ENCODE results near the gene CNIH2. TPM values are rescaled to one million over a fixed set of nuclear protein-coding genes. Genes with fewer than 3 reads are reported as not detected.
A peak's percentile ranks its signal among the peaks of the same experiment; 100 is the strongest.
"Not testable (repeated sequence)": the region's sequence is repeated elsewhere in the genome, so short reads cannot be mapped to it uniquely, and the experiment has no call there.

Gene CNIH2
- total RNA-seq, 1 experiment from 2014 or later: 12.9 TPM

DNA sequence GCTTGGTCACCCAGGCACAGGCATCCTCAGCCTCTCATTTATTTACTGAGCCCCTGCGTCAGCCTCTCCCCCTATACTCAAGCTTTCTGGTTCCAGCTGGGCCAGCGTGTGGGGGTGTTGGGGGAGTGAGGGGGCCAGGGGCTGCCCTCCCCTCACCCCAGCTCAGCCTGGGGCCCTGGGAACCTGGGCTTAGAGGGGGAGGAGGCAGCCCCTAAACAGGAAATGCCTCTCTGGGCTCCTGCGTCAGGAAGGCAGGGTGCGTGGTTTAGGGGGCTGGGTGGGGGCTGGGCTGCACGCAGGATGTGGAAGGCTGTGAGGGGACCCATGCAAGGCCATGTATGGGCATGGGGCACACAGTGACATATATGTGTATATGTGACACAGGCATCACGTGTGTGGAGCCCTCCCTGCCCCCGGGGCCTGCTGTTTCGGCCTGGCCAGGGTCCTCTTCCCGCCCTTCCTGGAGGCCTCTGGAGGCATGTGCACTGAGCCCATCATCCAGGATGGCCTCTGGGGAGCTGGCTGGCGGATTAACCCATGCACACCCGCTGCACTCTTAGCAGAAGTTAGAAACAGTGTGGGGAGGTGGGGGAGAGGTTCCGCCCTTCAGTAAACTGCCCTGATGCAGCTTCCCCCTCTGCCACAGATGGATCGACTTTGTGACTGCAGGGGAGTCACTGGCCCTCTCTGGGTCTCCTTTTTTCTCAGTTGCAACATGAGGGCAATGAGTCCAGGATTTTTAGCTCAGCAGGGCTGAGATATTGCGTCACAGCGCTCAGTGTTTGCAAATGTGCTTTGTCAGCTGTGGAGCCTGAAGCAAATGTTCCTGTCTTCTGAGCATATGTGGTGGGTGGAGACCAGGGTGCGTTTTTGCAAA lies 40.0 kb downstream of the CNIH2 start:
- ChIA-PET CTCF (interaction anchor here (0.9 to 3.4 kb wide), 12 partner anchors 9 to 738 kb away, joined by 3 to 31 read pairs (median 7); partner anchors contain the start of genes RAB1B, RIN1 and YIF1A), POLR2A (interaction anchor here (0.6 to 1.4 kb wide), 6 partner anchors 9 to 162 kb away, joined by 3 to 8 read pairs (median 4); partner anchors contain the start of genes DPP3 and YIF1A)
- ATAC-seq: peak; percentile 8
- peaks cover 20% of the 10 kb centered on the region for H3K36me3 Mint-ChIP-seq
- peaks cover 20% of the 10 kb centered on the region for H3K9me3 Mint-ChIP-seq
- H3K4me1 Mint-ChIP-seq: peaks cover 26% of the 10 kb centered on the region
- H3K27ac Mint-ChIP-seq: peak overlapping the region; percentile 96; the same call in 1 of the 2 replicates
- DNase-seq (ENCODE audit: low spot score): peak; percentile 46
- peak overlapping the region; percentile 57 for H3K4me3 Mint-ChIP-seq
- TF ChIP-seq, protein P1, sequence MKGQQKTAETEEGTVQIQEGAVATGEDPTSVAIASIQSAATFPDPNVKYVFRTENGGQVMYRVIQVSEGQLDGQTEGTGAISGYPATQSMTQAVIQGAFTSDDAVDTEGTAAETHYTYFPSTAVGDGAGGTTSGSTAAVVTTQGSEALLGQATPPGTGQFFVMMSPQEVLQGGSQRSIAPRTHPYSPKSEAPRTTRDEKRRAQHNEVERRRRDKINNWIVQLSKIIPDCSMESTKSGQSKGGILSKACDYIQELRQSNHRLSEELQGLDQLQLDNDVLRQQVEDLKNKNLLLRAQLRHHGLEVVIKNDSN (CRISPR knock-in tag; IDR thresholded peaks at IDR 0.05): peak; percentile 22; the same call in 1 of the 2 replicates
- TF ChIP-seq, protein P2, sequence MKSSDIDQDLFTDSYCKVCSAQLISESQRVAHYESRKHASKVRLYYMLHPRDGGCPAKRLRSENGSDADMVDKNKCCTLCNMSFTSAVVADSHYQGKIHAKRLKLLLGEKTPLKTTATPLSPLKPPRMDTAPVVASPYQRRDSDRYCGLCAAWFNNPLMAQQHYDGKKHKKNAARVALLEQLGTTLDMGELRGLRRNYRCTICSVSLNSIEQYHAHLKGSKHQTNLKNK (CRISPR knock-in tag; IDR thresholded peaks at IDR 0.05): no peak
- TF ChIP-seq, protein P3, sequence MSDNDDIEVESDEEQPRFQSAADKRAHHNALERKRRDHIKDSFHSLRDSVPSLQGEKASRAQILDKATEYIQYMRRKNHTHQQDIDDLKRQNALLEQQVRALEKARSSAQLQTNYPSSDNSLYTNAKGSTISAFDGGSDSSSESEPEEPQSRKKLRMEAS (CRISPR knock-in tag; IDR thresholded peaks at IDR 0.05): peak; percentile 67; the same call in 1 of the 2 replicates
- peak; percentile 87 for TF ChIP-seq GABPB1 (CRISPR knock-in tag; IDR thresholded peaks at IDR 0.05)
- H3K27me3 Mint-ChIP-seq (ENCODE audit: low read depth): peaks cover 22% of the 10 kb centered on the region

DNA sequence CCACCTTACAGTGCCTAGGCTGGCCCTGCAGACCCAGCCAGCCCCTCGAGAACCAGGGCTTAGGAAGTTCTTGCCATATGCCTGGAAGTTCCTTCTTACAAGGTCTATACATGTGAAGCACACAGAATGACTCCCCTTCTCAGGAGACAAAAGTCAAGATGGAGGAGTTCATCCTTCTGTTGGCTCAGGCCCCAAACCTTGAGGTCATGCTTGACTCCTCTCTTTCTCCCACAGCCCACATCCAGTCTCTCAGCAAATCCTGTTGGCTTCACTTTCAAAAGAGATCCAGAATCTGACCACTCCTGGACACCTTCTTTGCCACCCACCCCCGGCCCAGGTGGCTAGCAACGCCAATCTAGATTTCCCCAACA lies 40.6 kb downstream of the CNIH2 start:
- no peak for DNase-seq (ENCODE audit: low spot score)
- ChIA-PET POLR2A (interaction anchor here (1.4 kb wide), 1 partner anchor 16 kb away, joined by 8 read pairs; no protein-coding TSS in a partner anchor), CTCF (interaction anchor here (1.0 to 3.4 kb wide), 6 partner anchors 8 to 68 kb away, joined by 3 to 31 read pairs (median 14); partner anchors contain the start of genes RIN1 and YIF1A)
- Mint-ChIP-seq H3K27me3 (ENCODE audit: low read depth) (peaks cover 22% of the 10 kb centered on the region), H3K4me1 (peaks cover 24% of the 10 kb centered on the region), H3K4me3 (no peak overlapping the region), H3K9me3 (peaks cover 24% of the 10 kb centered on the region), H3K36me3 (peaks cover 20% of the 10 kb centered on the region), H3K27ac (no peak overlapping the region)
- TF ChIP-seq, protein P1 (CRISPR knock-in tag; IDR thresholded peaks at IDR 0.05): no peak
- TF ChIP-seq, protein P4, sequence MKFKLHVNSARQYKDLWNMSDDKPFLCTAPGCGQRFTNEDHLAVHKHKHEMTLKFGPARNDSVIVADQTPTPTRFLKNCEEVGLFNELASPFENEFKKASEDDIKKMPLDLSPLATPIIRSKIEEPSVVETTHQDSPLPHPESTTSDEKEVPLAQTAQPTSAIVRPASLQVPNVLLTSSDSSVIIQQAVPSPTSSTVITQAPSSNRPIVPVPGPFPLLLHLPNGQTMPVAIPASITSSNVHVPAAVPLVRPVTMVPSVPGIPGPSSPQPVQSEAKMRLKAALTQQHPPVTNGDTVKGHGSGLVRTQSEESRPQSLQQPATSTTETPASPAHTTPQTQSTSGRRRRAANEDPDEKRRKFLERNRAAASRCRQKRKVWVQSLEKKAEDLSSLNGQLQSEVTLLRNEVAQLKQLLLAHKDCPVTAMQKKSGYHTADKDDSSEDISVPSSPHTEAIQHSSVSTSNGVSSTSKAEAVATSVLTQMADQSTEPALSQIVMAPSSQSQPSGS (CRISPR knock-in tag; IDR thresholded peaks at IDR 0.05; ENCODE audit: borderline replicate concordance, low read depth): no peak
- TF ChIP-seq NFATC4 (CRISPR knock-in tag; IDR thresholded peaks at IDR 0.05): no peak
- TF ChIP-seq, protein P5, sequence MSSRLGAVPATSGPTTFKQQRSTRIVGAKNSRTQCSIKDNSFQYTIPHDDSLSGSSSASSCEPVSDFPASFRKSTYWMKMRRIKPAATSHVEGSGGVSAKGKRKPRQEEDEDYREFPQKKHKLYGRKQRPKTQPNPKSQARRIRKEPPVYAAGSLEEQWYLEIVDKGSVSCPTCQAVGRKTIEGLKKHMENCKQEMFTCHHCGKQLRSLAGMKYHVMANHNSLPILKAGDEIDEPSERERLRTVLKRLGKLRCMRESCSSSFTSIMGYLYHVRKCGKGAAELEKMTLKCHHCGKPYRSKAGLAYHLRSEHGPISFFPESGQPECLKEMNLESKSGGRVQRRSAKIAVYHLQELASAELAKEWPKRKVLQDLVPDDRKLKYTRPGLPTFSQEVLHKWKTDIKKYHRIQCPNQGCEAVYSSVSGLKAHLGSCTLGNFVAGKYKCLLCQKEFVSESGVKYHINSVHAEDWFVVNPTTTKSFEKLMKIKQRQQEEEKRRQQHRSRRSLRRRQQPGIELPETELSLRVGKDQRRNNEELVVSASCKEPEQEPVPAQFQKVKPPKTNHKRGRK (CRISPR knock-in tag; IDR thresholded peaks at IDR 0.05; ENCODE audit: borderline replicate concordance): no peak
- TF ChIP-seq, protein P6, sequence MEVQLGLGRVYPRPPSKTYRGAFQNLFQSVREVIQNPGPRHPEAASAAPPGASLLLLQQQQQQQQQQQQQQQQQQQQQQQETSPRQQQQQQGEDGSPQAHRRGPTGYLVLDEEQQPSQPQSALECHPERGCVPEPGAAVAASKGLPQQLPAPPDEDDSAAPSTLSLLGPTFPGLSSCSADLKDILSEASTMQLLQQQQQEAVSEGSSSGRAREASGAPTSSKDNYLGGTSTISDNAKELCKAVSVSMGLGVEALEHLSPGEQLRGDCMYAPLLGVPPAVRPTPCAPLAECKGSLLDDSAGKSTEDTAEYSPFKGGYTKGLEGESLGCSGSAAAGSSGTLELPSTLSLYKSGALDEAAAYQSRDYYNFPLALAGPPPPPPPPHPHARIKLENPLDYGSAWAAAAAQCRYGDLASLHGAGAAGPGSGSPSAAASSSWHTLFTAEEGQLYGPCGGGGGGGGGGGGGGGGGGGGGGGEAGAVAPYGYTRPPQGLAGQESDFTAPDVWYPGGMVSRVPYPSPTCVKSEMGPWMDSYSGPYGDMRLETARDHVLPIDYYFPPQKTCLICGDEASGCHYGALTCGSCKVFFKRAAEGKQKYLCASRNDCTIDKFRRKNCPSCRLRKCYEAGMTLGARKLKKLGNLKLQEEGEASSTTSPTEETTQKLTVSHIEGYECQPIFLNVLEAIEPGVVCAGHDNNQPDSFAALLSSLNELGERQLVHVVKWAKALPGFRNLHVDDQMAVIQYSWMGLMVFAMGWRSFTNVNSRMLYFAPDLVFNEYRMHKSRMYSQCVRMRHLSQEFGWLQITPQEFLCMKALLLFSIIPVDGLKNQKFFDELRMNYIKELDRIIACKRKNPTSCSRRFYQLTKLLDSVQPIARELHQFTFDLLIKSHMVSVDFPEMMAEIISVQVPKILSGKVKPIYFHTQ (CRISPR knock-in tag; IDR thresholded peaks at IDR 0.05): no peak
- ATAC-seq: no peak

DNA sequence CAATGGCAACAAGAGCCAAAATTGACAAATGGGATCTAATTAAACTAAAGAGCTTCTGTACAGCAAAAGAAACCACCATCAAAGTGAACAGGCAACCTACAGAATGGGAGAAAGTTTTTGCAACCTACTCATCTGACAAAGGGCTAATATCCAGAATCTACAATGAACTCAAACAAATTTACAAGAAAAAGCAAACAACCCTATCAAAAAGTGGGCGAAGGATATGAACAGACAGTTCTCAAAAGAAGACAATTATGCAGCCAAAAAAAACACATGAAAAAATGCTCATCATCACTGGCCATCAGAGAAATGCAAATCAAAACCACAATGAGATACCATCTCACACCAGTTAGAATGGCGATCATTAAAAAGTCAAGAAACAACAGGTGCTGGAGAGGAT lies 42.3 kb downstream of the CNIH2 start:
- Mint-ChIP-seq H3K36me3 (peaks cover 20% of the 10 kb centered on the region), H3K4me1 (peaks cover 20% of the 10 kb centered on the region), H3K9me3 (peaks cover 26% of the 10 kb centered on the region), H3K27me3 (ENCODE audit: low read depth) (peaks cover 20% of the 10 kb centered on the region)
- CTCF ChIA-PET; DNase-seq (ENCODE audit: low spot score); H3K4me3 Mint-ChIP-seq; H3K27ac Mint-ChIP-seq; POLR2A ChIA-PET; ATAC-seq: not testable (repeated sequence)

DNA sequence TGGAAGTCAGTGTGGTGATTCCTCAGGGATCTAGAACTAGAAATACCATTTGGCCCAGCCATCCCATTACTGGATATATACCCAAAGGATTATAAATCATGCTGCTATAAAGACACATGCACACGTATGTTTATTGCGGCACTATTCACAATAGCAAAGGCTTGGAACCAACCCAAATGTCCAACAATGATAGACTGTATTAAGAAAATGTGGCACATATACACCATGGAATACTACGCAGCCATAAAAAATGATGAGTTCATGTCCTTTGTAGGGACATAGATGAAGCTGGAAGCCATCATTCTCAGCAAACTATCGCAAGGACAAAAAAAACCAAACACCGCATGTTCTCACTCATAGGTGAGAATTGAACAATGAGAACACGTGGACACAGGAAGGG lies 42.8 kb downstream of the CNIH2 start:
- CTCF ChIA-PET; ATAC-seq; DNase-seq (ENCODE audit: low spot score); H3K27ac Mint-ChIP-seq; H3K4me3 Mint-ChIP-seq; POLR2A ChIA-PET: not testable (repeated sequence)
- Mint-ChIP-seq H3K9me3 (peaks cover 26% of the 10 kb centered on the region), H3K36me3 (peaks cover 20% of the 10 kb centered on the region), H3K27me3 (ENCODE audit: low read depth) (peaks cover 17% of the 10 kb centered on the region), H3K4me1 (peaks cover 20% of the 10 kb centered on the region)

Measured in WTC11 (cell line).